ENCODE data around the gene PABPC1L. TPM values are rescaled to one million over a fixed set of nuclear protein-coding genes. Genes with fewer than 3 reads are reported as not detected.

The PABPC1L gene
- total RNA-seq, 1 experiment from 2014 or later = 90.7 TPM

DNA sequence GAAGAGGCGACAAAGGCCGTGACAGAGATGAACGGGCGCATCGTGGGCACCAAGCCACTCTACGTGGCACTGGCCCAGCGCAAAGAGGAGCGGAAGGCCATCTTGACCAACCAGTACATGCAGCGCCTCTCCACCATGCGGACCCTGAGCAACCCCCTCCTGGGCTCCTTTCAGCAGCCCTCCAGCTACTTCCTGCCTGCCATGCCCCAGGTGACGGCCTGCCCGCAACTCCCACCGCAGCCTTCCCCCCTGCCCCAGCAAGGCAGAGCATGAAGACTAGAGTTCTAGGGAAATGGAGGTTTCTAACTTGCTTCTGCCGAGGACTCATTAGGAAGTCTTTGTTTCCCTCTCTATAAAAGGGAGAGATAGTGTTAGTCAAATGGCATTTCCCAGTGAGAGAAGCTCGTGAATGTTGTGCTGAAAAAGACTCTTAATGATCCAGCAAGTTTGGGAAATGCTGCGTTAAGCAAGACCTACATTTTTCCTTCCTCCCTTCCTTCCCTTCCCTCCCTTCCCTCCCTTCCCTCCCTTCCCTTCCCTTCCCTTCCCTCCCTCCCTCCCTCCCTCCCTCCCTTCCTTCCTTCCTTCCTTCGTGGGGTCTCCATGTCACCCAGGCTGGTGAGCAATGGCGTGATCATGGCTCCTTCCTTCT is 20.8 kb downstream of the PABPC1L start (continued):
- TF ChIP-seq, protein P1, sequence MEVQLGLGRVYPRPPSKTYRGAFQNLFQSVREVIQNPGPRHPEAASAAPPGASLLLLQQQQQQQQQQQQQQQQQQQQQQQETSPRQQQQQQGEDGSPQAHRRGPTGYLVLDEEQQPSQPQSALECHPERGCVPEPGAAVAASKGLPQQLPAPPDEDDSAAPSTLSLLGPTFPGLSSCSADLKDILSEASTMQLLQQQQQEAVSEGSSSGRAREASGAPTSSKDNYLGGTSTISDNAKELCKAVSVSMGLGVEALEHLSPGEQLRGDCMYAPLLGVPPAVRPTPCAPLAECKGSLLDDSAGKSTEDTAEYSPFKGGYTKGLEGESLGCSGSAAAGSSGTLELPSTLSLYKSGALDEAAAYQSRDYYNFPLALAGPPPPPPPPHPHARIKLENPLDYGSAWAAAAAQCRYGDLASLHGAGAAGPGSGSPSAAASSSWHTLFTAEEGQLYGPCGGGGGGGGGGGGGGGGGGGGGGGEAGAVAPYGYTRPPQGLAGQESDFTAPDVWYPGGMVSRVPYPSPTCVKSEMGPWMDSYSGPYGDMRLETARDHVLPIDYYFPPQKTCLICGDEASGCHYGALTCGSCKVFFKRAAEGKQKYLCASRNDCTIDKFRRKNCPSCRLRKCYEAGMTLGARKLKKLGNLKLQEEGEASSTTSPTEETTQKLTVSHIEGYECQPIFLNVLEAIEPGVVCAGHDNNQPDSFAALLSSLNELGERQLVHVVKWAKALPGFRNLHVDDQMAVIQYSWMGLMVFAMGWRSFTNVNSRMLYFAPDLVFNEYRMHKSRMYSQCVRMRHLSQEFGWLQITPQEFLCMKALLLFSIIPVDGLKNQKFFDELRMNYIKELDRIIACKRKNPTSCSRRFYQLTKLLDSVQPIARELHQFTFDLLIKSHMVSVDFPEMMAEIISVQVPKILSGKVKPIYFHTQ (CRISPR knock-in tag; IDR thresholded peaks at IDR 0.05) = no peak
- TF ChIP-seq ZNF671 (CRISPR knock-in tag; IDR thresholded peaks at IDR 0.05) (no peak), ZNF396 (CRISPR knock-in tag; IDR thresholded peaks at IDR 0.05; ENCODE audit: borderline replicate concordance) (no peak), ETV6 (CRISPR knock-in tag; IDR thresholded peaks at IDR 0.05) (no peak), NR2C2 (CRISPR knock-in tag; IDR thresholded peaks at IDR 0.05) (no peak), TEAD1 (CRISPR knock-in tag; IDR thresholded peaks at IDR 0.05) (no peak)
- TF ChIP-seq, protein P2, sequence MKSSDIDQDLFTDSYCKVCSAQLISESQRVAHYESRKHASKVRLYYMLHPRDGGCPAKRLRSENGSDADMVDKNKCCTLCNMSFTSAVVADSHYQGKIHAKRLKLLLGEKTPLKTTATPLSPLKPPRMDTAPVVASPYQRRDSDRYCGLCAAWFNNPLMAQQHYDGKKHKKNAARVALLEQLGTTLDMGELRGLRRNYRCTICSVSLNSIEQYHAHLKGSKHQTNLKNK (CRISPR knock-in tag; IDR thresholded peaks at IDR 0.05) = no peak
- TF ChIP-seq, protein P3, sequence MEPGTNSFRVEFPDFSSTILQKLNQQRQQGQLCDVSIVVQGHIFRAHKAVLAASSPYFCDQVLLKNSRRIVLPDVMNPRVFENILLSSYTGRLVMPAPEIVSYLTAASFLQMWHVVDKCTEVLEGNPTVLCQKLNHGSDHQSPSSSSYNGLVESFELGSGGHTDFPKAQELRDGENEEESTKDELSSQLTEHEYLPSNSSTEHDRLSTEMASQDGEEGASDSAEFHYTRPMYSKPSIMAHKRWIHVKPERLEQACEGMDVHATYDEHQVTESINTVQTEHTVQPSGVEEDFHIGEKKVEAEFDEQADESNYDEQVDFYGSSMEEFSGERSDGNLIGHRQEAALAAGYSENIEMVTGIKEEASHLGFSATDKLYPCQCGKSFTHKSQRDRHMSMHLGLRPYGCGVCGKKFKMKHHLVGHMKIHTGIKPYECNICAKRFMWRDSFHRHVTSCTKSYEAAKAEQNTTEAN (CRISPR knock-in tag; IDR thresholded peaks at IDR 0.05) = no peak

DNA sequence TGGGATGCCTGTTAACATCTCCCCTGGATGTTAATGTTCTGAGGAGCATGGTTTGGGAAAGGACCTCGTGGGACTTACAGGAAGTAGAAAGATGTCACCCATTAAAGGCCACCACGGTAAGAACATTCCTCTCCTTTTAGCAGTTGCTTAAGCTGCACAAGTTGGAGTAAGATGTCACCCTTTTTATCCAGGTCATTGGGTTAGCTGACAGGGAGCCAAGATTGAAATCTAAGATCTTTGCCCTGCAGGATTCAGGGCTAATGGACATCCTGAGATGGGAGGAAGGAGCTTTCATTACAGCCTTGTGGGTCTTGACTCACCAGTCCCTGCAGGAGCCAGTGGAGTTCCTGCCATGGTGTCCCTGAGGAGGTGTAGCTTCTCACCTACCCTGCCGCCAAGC is 22.1 kb downstream of the PABPC1L start:
- ATAC-seq (no peak), DNase-seq (ENCODE audit: low spot score) (no peak)
- Mint-ChIP-seq H3K27ac (no peak overlapping the region), H3K9me3 (no peaks in the 10 kb centered on the region), H3K4me1 (no peaks in the 10 kb centered on the region), H3K4me3 (no peak overlapping the region), H3K27me3 (ENCODE audit: low read depth) (no peaks in the 10 kb centered on the region), H3K36me3 (peaks cover 45% of the 10 kb centered on the region)
- ChIA-PET POLR2A (no interaction called here), CTCF (no interaction called here)
- TF ChIP-seq NFE2L1 (CRISPR knock-in tag; IDR thresholded peaks at IDR 0.05) = no peak
- no peak for TF ChIP-seq ATF1 (CRISPR knock-in tag; IDR thresholded peaks at IDR 0.05)
- TF ChIP-seq, protein P4, sequence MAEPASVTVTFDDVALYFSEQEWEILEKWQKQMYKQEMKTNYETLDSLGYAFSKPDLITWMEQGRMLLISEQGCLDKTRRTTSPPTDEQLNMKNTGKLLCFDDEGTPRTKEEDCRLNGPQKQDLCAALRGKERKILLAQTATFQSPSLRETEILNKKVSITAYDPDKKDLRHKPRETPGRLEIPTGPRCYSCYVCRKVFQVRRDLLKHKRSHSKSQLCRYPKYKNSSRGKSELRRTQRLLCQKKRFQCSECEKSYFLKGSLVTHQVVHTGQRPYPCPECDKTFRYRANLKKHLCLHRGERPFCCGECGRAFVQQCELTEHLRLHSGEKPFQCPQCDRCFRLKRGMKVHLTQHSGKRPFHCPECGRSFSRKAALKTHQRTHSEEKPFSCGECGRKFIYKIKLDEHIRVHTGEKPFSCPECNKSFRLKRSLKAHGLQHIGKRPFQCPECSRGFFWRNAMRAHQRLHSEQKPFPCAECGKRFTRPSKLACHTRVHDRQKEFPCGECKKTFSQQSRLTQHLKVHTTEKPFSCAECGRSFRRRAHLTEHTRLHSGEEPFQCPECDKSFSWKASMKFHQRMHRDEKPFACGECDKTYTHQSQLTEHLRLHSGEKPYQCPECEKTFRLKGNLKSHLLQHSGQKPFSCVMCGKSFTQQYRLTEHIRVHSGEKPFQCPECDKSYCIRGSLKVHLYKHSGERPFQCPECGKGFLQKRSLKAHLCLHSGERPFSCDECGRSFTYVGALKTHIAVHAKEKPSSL (CRISPR knock-in tag; conservative IDR thresholded peaks at IDR 0.05) = no peak
- TF ChIP-seq MXD4 (CRISPR knock-in tag; IDR thresholded peaks at IDR 0.05; ENCODE audit: borderline replicate concordance) = no peak
- no peak for TF ChIP-seq ETV6 (CRISPR knock-in tag; IDR thresholded peaks at IDR 0.05)
- no peak for TF ChIP-seq PRRX2 (CRISPR knock-in tag; IDR thresholded peaks at IDR 0.05)
- TF ChIP-seq, protein P5, sequence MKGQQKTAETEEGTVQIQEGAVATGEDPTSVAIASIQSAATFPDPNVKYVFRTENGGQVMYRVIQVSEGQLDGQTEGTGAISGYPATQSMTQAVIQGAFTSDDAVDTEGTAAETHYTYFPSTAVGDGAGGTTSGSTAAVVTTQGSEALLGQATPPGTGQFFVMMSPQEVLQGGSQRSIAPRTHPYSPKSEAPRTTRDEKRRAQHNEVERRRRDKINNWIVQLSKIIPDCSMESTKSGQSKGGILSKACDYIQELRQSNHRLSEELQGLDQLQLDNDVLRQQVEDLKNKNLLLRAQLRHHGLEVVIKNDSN (CRISPR knock-in tag; IDR thresholded peaks at IDR 0.05) = no peak
- no peak for TF ChIP-seq IRF2 (CRISPR knock-in tag; IDR thresholded peaks at IDR 0.05; ENCODE audit: borderline replicate concordance, low read depth)
- no peak for TF ChIP-seq GRHL2 (CRISPR knock-in tag; IDR thresholded peaks at IDR 0.05; ENCODE audit: insufficient replicate concordance, severe bottlenecking)
- no peak for TF ChIP-seq KAT7 (CRISPR knock-in tag; IDR thresholded peaks at IDR 0.05; ENCODE audit: borderline replicate concordance)
- TF ChIP-seq, protein P6, sequence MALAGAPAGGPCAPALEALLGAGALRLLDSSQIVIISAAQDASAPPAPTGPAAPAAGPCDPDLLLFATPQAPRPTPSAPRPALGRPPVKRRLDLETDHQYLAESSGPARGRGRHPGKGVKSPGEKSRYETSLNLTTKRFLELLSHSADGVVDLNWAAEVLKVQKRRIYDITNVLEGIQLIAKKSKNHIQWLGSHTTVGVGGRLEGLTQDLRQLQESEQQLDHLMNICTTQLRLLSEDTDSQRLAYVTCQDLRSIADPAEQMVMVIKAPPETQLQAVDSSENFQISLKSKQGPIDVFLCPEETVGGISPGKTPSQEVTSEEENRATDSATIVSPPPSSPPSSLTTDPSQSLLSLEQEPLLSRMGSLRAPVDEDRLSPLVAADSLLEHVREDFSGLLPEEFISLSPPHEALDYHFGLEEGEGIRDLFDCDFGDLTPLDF (CRISPR knock-in tag; IDR thresholded peaks at IDR 0.05) = no peak
- no peak for TF ChIP-seq TCF7 (CRISPR knock-in tag; IDR thresholded peaks at IDR 0.05; ENCODE audit: low read depth)
- TF ChIP-seq TP53 (CRISPR knock-in tag; IDR thresholded peaks at IDR 0.05) = no peak
- no peak for TF ChIP-seq ZNF121 (CRISPR knock-in tag; IDR thresholded peaks at IDR 0.05)
- TF ChIP-seq, protein P7, sequence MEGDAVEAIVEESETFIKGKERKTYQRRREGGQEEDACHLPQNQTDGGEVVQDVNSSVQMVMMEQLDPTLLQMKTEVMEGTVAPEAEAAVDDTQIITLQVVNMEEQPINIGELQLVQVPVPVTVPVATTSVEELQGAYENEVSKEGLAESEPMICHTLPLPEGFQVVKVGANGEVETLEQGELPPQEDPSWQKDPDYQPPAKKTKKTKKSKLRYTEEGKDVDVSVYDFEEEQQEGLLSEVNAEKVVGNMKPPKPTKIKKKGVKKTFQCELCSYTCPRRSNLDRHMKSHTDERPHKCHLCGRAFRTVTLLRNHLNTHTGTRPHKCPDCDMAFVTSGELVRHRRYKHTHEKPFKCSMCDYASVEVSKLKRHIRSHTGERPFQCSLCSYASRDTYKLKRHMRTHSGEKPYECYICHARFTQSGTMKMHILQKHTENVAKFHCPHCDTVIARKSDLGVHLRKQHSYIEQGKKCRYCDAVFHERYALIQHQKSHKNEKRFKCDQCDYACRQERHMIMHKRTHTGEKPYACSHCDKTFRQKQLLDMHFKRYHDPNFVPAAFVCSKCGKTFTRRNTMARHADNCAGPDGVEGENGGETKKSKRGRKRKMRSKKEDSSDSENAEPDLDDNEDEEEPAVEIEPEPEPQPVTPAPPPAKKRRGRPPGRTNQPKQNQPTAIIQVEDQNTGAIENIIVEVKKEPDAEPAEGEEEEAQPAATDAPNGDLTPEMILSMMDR (IDR thresholded peaks at IDR 0.05) = no peak
- no peak for TF ChIP-seq SP1 (CRISPR knock-in tag; conservative IDR thresholded peaks at IDR 0.05)

Measured in WTC11 (cell line).